NCI-H460 (cell line): ENCODE measurements around the gene USP7. TPM values are rescaled to one million over a fixed set of nuclear protein-coding genes. Genes with fewer than 3 reads are reported as not detected.

Experiments
- DNase-seq: peaks from one replicate; pipeline ENCODE4 v3.0.0-alpha.2; 2016; ENCODE audit warnings: low read depth; ENCODE audit errors: extremely low read depth
- total RNA-seq: library from RNA; depleted of rRNA; stranded (reverse); fragments of >200 nt; shearing (Covaris generic); gene quantifications from 2 replicates; pipeline ENCODE4 v1.2.3, GENCODE V29; 2014

USP7 gene
- total RNA-seq, 1 experiment from 2014 or later = 76.9 TPM

DNA sequence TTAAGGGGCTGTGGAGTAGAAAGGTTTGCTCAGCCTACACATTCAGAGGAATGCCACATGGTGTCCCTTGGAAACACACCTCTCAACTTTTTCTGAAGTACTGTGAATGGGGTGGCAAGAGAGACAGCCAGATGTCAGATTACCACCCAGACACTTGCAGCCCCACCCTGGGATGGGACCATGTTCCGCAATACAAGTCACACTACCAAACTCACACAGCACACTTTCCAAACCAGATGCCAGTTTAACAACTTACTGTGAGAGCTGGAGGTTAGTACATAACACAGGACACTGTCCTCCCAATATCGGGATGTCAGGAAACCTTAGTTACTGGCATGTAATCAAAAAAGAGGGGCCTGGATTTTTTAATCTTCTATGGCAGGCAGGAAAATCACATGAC lies 7.9 kb downstream of the USP7 start:
- no peak for DNase-seq

DNA sequence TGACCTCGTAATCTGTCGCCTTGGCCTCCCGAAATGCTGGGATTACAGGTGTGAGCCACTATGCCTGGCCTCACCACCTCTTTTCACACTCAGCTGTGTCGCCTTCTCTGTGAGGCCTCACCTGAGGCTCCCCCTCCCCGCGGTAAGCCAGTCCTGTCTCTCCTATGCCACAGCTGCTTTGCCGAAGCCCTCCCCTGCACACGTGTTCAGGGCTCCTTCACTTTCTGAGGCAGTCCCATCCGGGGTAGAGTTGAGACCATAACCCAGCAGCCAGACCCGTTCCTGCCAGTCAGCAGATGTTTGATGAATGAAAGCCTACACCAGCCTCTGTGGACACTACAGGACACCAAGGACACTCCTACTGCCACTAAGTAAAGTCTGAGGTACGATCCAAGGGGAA lies 10.6 kb downstream of the USP7 start:
- no peak for DNase-seq

DNA sequence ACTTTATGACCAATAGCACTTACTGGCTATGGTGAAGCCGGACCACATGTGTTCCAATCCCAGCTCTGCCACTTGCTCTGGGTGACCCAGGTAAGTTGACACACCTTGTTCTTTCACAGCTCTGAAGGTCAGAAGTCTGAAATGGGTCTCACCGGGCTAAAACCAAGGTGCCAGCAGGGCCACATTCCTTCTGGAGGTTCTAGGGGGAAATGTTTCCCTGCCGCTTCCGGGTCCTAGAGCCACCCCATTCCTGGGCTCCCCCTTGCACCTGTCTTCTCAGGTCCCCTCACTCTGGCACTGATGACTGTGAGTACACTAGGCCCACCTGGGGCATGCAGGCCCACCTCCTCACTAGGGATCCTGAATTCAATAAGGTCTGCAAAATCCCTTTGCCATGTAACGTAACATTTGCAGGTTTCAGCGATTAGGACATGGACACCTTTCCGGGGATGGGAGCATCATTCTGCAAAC lies 11.4 kb downstream of the USP7 start:
- DNase-seq = no peak

DNA sequence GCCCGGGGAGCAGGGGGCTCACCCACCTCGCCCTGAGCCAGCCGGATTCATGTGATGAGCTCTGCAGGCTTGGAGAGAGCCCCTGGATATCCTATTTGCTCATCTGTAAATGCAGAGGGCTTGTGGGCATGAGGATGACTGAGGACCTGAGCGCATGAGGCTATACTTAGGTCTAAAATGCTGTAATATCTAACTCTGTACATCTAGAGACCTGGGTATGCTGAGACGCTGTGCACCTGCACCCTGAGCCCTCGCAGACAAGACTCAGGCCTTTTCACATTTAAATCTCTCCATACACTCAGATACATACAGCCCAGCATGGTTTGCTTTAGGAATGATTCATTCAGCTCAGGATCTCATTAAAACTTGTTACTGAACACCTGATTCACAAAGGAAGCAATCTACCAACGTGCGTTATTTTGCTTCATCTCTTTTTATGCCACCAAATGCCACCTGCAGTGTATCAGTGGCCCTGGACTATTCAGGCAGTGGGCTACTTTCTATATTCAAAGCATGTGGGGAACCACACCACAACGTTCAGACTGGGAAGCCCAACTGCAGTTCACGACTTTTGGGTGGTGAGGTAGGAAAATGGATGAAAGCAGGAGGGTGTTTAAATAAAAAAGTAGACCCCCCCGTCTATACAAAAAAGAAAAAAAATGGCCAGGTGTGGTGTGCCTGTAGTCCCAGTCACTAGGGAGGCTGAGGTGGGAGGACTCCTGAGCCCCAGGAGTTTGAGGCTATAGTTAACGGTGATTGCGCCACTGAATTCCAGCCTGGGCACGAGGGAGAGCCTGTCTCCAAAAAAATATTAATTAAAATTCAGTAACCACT lies 12.0 kb downstream of the USP7 start:
- DNase-seq = no peak

DNA sequence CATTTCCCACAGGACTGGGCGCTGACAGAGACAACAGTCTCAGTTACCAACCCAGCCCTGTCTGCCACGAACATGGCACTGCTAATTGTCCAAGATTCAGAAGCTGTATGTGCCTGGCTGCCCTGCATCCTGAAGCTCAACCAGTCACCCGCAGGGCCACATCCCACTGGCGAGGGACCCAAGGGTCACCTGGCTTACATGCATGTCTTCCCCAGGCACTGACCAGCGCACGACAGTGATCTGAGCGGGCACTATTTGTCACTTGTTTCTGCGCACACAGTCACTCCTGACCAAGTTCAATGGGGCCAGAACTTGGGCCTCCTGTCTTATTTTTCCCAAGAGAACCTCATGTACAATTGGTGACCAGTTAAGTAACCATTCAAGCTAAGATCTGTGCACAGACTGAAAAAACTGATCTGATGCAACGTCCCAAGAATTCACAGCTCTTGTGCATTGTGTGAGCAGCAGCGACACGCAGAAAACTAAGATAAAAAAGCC lies 13.1 kb downstream of the USP7 start:
- DNase-seq = no peak

DNA sequence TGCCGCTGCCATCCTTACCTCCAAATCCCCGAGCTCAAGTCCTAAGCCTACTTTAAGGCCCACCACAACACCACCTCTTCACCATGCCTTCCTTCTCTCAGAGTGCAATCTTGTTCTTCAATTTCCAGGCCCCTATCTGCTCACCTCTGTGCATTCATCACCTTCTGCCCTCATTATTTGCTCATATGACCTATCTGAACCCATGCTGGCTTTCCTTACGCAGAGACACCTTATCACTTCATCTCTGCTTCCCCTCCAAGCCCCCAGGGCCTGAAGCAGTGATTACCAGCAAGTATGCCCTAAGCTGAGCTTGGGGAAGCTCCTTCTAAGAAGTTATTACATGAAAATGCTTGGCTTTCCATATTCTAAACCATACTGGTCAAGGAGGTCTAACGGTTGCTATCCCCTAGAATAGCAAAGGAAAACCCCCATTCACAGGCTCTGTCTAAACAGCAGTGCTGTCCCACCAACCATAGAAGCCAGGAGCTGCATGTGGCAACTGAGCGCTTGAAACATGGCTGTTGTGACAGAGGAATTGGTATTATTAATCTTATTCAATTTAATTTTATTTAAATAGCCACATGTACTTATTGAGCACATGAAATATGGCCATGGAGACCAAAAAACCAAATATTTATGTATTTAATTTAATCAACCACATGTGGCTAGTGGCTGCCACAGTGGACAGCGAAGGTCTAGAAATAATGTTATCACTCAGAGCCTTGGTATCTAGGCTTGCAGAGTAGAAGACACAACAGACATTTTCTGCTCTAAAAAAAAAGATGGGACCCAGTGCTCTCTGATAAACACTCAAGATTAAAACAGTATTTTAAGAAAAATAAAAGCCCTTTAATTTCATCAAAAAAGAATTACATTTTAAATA lies 13.9 kb downstream of the USP7 start:
- no peak for DNase-seq

DNA sequence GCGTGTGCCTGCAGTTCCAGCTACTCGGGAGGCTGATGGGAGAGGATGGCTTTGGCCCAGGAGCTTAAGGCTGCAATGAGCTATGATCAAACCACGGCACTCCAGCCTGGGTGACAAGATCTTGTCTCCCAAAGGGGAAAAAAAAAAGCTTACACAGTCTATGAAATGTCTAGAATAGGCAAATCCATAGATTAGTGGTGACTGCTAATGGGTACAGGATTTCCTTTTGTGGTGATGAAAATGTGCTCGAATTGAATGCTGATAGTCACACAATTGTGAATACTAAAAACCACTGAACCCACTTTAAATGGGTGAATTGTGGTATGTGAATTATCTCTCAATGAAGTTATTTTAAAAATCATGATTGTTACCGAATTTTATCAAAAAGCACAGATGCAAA lies 14.9 kb downstream of the USP7 start:
- no peak for DNase-seq

DNA sequence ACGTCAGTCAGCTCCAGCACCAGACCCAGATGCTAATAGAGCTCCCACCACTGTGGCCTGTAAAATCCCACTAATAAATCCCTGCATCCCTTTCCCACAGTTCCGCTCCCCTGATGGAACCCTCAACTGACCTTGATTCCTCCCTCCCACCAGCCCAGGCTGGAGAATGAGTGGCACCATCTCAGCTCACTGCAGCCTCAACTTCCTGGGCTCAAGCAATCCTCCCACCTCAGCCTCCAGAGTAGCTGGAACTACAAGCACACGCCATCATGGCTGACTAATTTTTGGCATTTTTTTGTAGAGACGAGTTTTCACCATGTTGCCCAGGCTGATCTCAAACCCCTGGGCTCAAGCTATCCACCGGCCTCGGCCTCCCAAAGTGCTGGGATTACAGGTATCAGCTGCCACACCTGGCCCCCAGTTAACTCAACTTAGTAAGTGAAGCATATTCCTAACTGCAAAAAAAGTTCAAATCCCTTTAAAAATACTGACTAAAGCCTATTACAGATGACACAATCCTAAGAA lies 15.6 kb downstream of the USP7 start:
- DNase-seq = no peak

DNA sequence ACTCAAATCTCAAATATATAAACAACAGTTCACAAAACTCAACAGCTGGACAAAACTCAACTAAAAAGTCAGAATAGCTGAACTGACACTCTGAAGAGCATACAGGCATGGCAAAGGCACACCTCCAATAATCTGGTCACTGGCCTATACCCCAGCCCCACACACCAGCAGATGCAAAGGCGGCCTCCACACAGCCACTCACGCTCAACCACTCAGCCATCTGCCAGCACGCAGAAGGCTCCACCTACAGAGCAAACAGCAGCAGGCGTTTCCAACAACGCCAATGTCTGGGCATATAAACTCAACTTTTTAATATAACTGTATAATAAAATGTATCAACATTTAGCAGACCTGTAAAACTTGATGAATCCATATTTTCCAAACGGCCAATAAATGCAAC lies 17.2 kb downstream of the USP7 start:
- no peak for DNase-seq

DNA sequence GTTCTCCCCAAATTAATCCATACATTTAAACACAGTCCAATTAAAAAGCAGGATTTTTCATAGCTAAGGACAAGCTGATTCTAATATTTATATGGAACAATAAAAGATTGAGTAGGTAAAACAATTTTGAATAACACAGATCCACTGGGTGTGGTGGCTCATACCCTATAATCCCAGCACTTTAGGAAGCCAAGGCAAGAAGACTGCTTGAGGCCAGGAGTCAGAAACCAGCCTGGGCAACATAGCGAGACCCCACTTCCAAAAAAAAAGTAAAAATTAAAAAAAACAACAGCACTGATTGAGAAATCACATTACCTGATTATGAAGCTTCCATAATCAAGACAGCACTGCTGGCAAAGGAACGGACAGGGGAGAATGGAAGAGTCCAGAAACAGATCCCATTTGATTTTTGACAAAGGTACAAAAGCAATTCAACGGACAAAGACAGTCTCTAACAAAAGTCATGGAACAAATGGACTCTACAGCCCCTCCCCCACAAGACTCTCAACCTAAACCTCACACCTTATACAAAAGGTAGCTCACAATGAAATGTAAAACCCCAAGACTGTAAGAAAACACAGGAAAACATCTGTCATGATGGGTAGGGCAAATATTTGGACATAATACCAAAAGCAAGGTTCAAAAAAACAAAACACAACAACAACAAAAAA lies 17.9 kb downstream of the USP7 start:
- no peak for DNase-seq

DNA sequence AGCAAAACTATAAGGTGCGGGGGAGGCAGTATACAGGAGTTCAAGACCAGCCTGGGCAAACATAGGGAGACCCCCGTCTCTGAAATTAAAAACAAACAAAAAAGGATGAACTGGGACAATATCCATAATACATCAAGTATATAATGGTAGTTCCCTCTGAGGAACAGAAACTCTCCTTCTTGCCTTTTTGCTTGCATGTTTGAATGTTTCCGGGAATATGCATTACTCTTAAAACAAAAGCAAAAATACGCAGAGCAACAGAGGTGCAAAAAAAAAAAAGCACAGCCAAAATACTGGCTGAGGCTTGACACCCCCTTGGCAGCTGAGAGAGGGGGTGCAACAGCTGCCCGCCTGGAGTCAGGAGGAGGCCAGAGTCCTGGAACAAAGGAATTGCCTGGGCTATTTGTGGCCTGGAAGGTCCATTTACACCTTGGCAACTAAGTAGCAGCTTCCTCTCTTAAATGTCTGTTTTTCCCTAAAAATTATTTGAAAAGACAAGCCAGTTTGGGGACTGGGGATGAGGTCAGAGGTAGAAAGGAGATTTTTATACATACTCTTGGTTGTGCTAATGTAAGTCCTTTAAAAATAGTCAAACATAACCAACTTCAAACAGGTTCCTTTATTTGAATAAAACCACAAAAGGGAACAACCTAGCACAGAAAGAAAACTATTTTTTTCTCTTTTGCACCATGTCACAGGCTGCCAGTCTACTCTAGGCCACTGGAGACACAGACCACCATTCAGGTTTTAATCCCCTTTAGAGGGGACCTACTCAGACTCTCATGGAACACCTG lies 19.5 kb downstream of the USP7 start:
- no peak for DNase-seq

DNA sequence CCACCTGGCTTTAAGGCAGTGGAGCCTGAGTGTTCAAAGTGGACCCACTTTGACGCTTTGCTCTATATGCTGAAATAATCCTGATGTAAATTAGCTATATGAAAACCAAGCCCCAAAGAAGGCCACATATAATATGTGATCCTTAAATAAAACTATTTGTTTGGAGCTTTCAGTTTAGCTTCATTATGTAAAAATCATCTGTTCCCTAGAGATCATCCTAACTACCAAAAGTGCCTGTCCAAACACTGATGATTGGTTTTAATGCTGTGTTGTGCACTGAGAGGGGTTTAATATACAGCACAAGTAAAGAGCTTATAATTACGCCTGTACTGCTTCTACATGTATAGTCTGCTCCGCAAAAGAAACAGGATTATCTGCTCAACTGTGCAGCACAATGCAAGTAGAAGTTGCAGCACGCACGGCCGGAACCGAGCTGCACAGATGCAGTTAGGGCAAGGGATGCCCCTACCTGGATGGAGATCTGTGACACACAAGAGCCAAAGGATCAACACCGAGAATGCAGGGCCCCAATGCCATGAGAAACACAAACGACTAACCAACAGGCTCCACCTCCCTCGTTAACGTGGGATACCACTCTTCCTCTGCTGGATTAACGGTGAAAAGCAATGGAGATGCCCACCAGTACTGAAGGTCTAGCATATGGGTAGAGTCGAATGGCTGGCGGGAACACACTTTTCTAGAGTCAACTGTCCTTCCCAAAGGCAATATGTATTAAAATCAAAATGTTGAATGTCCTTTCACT lies 20.5 kb downstream of the USP7 start:
- no peak for DNase-seq

DNA sequence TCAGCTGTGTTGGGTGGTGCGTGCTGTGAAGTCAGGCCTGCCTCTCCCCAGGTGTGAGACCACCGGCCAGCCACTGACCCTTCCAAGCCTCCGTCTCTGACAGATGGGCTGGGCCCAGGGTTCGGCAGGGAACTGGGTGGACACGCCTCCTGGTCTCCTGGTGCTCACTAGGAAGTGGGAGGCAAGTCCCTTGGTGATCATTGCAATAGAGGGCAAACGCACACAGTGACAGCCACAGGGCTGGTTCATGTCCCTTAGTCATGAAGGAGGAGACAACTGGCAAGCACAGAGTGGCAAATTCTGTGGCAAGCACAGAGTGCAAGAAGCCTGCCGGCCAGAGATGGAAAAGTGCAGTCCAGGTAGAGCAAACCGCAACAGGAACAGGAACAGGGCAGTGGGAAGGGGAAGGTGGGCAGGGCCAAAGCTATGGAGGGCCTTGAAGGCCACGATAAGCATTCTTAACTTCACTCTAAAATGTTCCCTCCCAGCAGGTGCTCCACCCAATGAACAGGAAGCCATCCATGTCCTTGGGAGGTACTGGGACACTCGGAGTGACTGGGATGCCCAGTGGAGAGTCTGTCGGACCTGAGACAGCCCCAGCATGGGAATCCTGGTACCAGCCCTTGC lies 21.9 kb downstream of the USP7 start:
- DNase-seq = no peak

DNA sequence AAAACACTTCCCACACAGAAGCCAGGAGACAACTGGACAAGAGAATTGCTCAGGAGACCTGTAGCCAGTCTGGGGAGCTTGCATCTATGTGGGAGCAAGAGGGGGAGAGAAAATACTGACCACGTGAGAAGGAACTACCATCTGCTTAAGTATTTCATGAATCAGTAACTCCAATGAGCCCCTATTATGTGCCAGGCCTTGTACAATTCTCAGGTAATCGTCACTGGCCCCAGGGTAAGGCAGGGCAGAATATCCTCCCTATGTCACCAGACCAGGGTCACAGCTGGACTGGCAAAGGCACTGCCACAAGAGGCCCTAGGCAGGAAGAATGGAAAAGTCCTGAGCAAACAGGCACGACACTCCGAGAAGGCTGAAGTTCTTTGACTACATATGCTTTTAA lies 25.9 kb downstream of the USP7 start:
- no peak for DNase-seq

DNA sequence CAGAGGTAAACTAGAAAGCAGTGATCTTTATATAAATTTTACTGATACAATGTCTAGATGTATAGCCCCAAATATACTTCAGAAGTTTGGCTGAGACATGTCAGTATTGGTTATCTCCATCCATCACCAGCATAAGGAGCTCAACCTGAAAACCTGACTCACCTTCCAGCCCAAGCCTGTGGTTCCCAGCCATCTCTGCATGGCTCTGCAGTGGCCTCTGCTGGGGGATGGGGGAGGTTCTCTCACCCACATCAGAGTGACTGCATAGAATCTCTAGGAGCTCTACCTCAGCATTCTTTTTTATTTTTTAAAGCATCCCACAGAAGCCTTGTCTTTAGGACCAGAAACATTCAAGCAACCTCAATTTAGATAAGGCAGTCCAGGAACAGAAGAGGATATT lies 27.3 kb downstream of the USP7 start:
- DNase-seq = peak; percentile 33

DNA sequence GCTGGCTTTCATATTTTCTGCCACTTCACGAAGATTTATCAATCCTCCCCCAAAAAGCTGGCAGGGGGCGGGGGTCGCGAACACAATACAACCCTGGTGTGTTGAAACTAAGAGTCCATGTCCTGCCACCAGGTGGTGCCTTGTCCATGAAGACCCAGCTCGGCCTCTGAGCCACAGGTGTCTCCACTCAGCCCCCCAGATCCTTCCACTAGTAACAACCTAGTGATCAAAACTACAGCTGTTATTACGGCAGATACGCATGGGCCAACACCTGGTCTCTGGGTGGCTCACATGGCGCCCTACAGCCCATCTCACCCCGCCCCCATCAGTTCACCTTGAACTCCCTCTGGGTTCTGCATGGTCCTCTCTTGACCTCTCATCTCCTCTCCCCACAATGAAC lies 27.7 kb downstream of the USP7 start:
- DNase-seq = no peak

DNA sequence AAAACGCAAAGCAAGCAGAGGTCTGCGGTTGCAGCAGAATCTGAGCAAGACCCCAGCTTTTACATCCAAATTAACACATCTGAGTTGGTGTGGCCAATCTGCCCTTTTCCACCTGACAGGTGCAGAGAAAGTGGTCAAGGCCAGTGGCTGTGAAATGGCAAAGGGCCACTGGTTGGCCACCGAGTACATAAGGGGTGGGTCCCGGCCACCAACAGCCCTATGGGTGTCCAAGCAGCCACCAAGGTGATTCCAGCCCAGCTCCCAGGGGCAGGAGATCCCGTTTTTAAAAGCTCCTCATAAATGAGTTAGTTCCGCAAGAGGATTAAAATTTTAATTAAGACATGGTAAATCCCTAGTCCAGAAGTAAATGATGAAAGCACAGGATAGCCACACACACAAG lies 29.1 kb downstream of the USP7 start:
- no peak for DNase-seq

DNA sequence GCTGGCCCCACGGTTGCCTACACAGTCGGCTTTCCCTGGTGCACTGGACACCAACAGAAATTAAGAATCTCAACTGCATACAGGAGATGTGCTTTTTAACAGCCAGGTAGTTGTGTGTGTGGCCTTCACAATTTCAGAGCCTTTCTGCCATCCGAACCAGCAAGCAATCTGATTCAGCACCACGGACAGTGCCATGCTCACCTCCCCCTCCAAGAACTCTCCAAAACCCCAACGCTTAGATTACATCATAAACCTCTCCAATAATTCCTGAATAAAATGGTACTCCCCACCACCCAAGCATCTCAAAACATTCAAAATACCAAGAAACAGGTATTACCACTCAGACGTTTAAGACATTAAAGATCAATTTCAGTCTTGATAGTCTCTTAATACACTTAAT lies 31.8 kb downstream of the USP7 start:
- DNase-seq = peak; percentile 26
